Activated naive CD4-positive, alpha-beta T cell treated with anti-CD3 and anti-CD28 coated beads, Interleukin-2, amount 10 ng/mL, durations not matched to agents 7 days and 5 days (primary cell): ENCODE measurements around the gene PAFAH1B1.

Experiments
- CTCF ChIA-PET: fragments of 350-600 bp; sonication (Branson Sonifier 250); formaldehyde crosslinking; loops from one replicate; lab custom pipeline; 2021; ENCODE audit warnings: antibody characterized with exemption; lab: Charles Lee
- DNase-seq: peaks from one replicate; pipeline ENCODE4 v3.0.0-alpha.2; 2020
- H3K27ac Mint-ChIP-seq: one replicate; pipeline ENCODE4 v1.8.0; 2021; ENCODE audit warnings: mild to moderate bottlenecking, moderate library complexity, mixed read lengths
- H3K27me3 Mint-ChIP-seq: one replicate; pipeline ENCODE4 v1.8.0; 2021; ENCODE audit warnings: mild to moderate bottlenecking, mixed read lengths
- H3K36me3 Mint-ChIP-seq: one replicate; pipeline ENCODE4 v1.8.0; 2021; ENCODE audit warnings: mixed read lengths
- H3K4me1 Mint-ChIP-seq: one replicate; pipeline ENCODE4 v1.8.0; 2021; ENCODE audit warnings: mixed read lengths
- H3K4me3 Mint-ChIP-seq: one replicate; pipeline ENCODE4 v1.8.0; 2021; ENCODE audit warnings: mild to moderate bottlenecking, moderate library complexity, mixed read lengths
- H3K9me3 Mint-ChIP-seq: one replicate; pipeline ENCODE4 v1.8.0; 2021; ENCODE audit warnings: mixed read lengths

The PAFAH1B1 gene

GRCh38 chr17:2734939-2735338 is 141.5 kb downstream of the PAFAH1B1 start:
- Mint-ChIP-seq H3K27me3 (peaks cover 22% of the 10 kb centered on the region), H3K4me1 (no peaks in the 10 kb centered on the region), H3K4me3 (no peak overlapping the region), H3K36me3 (no peaks in the 10 kb centered on the region), H3K9me3 (no peaks in the 10 kb centered on the region), H3K27ac (no peak overlapping the region)
- no peak for DNase-seq
- CTCF ChIA-PET, result no interaction called here
